Astrocyte (in vitro differentiated cells and primary cell): ENCODE data around the gene S100G. TPM values are rescaled to one million over a fixed set of nuclear protein-coding genes. Genes with fewer than 3 reads are reported as not detected.

Experiments used
- DNase-seq: peaks from one replicate; pipeline ENCODE4 v3.0.0-alpha.2; 2010; ENCODE audit warnings: low read depth
- FAIRE-seq: peaks from 2 replicates; lab custom pipeline; 2011; peaks lifted over from hg19 to GRCh38; lab: Jason Lieb, UNC
- H2AFZ ChIP-seq: 2 replicates; pipeline ENCODE4 v1.6.0; 2012; ENCODE audit warnings: low read depth, low read length, inconsistent platforms
- H3K27ac ChIP-seq: 2 replicates; pipeline ENCODE4 v1.5.1; 2011; ENCODE audit warnings: low read depth, low read length, inconsistent platforms
- H3K27me3 ChIP-seq: 2 replicates; pipeline ENCODE4 v1.6.0; 2011; ENCODE audit warnings: low read length, inconsistent platforms; ENCODE audit not compliant: insufficient read depth
- H3K36me3 ChIP-seq: 2 replicates; pipeline ENCODE4 v1.5.1; 2011; ENCODE audit warnings: low read length, inconsistent platforms; ENCODE audit not compliant: insufficient read depth
- H3K4me1 ChIP-seq: 2 replicates; pipeline ENCODE4 v1.5.1; 2011; ENCODE audit warnings: low read length, inconsistent platforms; ENCODE audit not compliant: insufficient read depth
- H3K4me2 ChIP-seq: 2 replicates; pipeline ENCODE4 v1.6.0; 2012; ENCODE audit warnings: low read length, inconsistent platforms
- H3K4me3 ChIP-seq: 2 replicates; pipeline ENCODE4 v1.5.1; 2011; ENCODE audit warnings: low read depth, mild to moderate bottlenecking, low read length, inconsistent platforms; ENCODE audit not compliant: insufficient read depth
- H3K79me2 ChIP-seq: 2 replicates; pipeline ENCODE4 v1.6.0; 2012; ENCODE audit warnings: mild to moderate bottlenecking, low read length, inconsistent platforms; ENCODE audit not compliant: insufficient read depth
- H3K9ac ChIP-seq: 2 replicates; pipeline ENCODE4 v1.6.0; 2012; ENCODE audit warnings: mild to moderate bottlenecking, low read length, inconsistent platforms
- H3K9me3 ChIP-seq: 2 replicates; pipeline ENCODE4 v1.5.1; 2012; ENCODE audit warnings: low read depth, mild to moderate bottlenecking, low read length, inconsistent platforms; ENCODE audit not compliant: insufficient read depth
- H4K20me1 ChIP-seq: 2 replicates; pipeline ENCODE4 v1.6.0; 2012; ENCODE audit warnings: low read length, inconsistent platforms; ENCODE audit not compliant: insufficient read depth
- H3K27ac Mint-ChIP-seq: one replicate; pipeline ENCODE4 v1.8.0; 2021; ENCODE audit warnings: mild to moderate bottlenecking, mixed read lengths; ENCODE audit not compliant: unreplicated experiment
- H3K27me3 Mint-ChIP-seq: one replicate; pipeline ENCODE4 v1.8.0; 2021; ENCODE audit warnings: low read depth, mixed read lengths; ENCODE audit not compliant: unreplicated experiment
- H3K36me3 Mint-ChIP-seq: one replicate; pipeline ENCODE4 v1.8.0; 2021; ENCODE audit warnings: low read depth, mixed read lengths; ENCODE audit not compliant: unreplicated experiment
- H3K4me1 Mint-ChIP-seq: one replicate; pipeline ENCODE4 v1.8.0; 2021; ENCODE audit warnings: low read depth, mixed read lengths; ENCODE audit not compliant: unreplicated experiment
- H3K4me3 Mint-ChIP-seq: one replicate; pipeline ENCODE4 v1.8.0; 2021; ENCODE audit warnings: mild to moderate bottlenecking, moderate library complexity, mixed read lengths; ENCODE audit not compliant: unreplicated experiment
- H3K9me3 Mint-ChIP-seq: one replicate; pipeline ENCODE4 v1.8.0; 2021; ENCODE audit warnings: mild to moderate bottlenecking, mixed read lengths; ENCODE audit not compliant: unreplicated experiment
- EZH2 ChIP-seq: IDR thresholded peaks from 2 replicates; pipeline ENCODE4 v1.6.1; 2012; ENCODE audit warnings: mild to moderate bottlenecking, low read length, inconsistent platforms; ENCODE audit not compliant: insufficient read depth
- total RNA-seq: library from RNA; stranded (reverse); gene quantifications from 2 replicates; pipeline ENCODE4 v1.2.1, GENCODE V29; 2021
- TF ChIP-seq, protein P1 (sequence below): IDR thresholded peaks from 2 replicates; pipeline ENCODE4 v1.5.1; 2011; ENCODE audit warnings: low read depth, mild to moderate bottlenecking, inconsistent platforms, low read length, moderate library complexity; ENCODE audit not compliant: insufficient read depth

The S100G gene
- total RNA-seq, 1 donor from 2014 or later = not detected

DNA sequence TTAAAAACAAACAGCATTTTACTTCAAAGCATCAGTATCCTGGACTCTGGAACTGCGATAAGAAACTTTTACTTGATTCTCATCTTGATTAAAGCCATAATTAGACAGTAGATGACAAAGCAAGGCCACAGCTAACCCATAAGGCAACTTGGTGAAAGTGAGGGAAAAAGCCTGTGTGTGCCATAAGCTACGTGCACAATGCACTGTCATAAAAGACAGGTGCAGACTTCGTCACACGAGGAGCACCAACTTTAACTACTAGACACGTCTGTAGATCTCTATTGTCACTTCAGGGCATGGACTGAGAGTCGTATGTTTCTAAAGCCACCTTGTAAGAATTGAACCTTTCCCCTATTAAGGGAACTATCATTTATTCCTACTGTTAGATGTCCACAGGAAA is 49.4 kb downstream of the S100G start:
- Histone ChIP-seq H4K20me1 (no peaks in the 10 kb centered on the region), H3K27me3 (no peaks in the 10 kb centered on the region), H2AFZ (no peak overlapping the region), H3K4me1 (no peaks in the 10 kb centered on the region), H3K36me3 (peaks cover 2% of the 10 kb centered on the region), H3K27ac (no peak overlapping the region), H3K4me3 (no peak overlapping the region), H3K9me3 (no peaks in the 10 kb centered on the region), H3K9ac (no peak overlapping the region), H3K4me2 (no peak overlapping the region), H3K79me2 (no peaks in the 10 kb centered on the region)
- Mint-ChIP-seq H3K27ac (no peak overlapping the region), H3K4me3 (no peak overlapping the region), H3K4me1 (no peaks in the 10 kb centered on the region), H3K9me3 (no peaks in the 10 kb centered on the region), H3K36me3 (peaks cover 4% of the 10 kb centered on the region), H3K27me3 (no peaks in the 10 kb centered on the region)
- TF ChIP-seq, protein P1, sequence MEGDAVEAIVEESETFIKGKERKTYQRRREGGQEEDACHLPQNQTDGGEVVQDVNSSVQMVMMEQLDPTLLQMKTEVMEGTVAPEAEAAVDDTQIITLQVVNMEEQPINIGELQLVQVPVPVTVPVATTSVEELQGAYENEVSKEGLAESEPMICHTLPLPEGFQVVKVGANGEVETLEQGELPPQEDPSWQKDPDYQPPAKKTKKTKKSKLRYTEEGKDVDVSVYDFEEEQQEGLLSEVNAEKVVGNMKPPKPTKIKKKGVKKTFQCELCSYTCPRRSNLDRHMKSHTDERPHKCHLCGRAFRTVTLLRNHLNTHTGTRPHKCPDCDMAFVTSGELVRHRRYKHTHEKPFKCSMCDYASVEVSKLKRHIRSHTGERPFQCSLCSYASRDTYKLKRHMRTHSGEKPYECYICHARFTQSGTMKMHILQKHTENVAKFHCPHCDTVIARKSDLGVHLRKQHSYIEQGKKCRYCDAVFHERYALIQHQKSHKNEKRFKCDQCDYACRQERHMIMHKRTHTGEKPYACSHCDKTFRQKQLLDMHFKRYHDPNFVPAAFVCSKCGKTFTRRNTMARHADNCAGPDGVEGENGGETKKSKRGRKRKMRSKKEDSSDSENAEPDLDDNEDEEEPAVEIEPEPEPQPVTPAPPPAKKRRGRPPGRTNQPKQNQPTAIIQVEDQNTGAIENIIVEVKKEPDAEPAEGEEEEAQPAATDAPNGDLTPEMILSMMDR = no peak
- TF ChIP-seq EZH2 = no peak
- no peak for DNase-seq
- no peak for FAIRE-seq

DNA sequence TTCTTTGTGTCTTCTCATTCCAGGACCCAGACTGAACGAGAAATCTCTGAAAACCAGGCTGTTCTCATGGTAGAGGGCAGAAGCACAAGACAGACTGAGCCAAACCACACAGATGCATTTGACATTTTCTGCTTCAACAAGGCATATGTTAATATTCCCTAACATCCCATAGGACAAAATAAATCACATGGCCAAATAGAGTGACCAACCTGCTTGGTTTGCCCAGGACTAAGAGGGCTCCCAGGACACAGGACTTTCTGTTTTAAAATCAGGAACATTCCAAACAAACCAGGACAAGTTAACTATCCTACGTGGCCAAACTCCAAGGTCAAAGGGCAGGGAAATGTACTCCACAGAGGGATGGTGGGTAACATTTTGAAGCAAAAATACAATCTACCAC is 50.8 kb downstream of the S100G start:
- H3K27ac ChIP-seq = no peak overlapping the region
- H3K9me3 ChIP-seq = no peaks in the 10 kb centered on the region
- peaks cover 4% of the 10 kb centered on the region for H3K36me3 Mint-ChIP-seq
- H3K36me3 ChIP-seq = peaks cover 2% of the 10 kb centered on the region
- no peaks in the 10 kb centered on the region for H4K20me1 ChIP-seq
- no peak overlapping the region for H3K4me2 ChIP-seq
- H3K9ac ChIP-seq = no peak overlapping the region
- H3K4me1 Mint-ChIP-seq = no peaks in the 10 kb centered on the region
- H3K27ac Mint-ChIP-seq = no peak overlapping the region
- H3K79me2 ChIP-seq = no peaks in the 10 kb centered on the region
- no peaks in the 10 kb centered on the region for H3K4me1 ChIP-seq
- H3K4me3 ChIP-seq = no peak overlapping the region
- FAIRE-seq (no peak), DNase-seq (no peak)
- H2AFZ ChIP-seq = no peak overlapping the region
- H3K27me3 ChIP-seq = no peaks in the 10 kb centered on the region
- H3K4me3 Mint-ChIP-seq = no peak overlapping the region
- no peaks in the 10 kb centered on the region for H3K9me3 Mint-ChIP-seq
- no peaks in the 10 kb centered on the region for H3K27me3 Mint-ChIP-seq
- no peak for TF ChIP-seq EZH2
- TF ChIP-seq, protein P1 = no peak

DNA sequence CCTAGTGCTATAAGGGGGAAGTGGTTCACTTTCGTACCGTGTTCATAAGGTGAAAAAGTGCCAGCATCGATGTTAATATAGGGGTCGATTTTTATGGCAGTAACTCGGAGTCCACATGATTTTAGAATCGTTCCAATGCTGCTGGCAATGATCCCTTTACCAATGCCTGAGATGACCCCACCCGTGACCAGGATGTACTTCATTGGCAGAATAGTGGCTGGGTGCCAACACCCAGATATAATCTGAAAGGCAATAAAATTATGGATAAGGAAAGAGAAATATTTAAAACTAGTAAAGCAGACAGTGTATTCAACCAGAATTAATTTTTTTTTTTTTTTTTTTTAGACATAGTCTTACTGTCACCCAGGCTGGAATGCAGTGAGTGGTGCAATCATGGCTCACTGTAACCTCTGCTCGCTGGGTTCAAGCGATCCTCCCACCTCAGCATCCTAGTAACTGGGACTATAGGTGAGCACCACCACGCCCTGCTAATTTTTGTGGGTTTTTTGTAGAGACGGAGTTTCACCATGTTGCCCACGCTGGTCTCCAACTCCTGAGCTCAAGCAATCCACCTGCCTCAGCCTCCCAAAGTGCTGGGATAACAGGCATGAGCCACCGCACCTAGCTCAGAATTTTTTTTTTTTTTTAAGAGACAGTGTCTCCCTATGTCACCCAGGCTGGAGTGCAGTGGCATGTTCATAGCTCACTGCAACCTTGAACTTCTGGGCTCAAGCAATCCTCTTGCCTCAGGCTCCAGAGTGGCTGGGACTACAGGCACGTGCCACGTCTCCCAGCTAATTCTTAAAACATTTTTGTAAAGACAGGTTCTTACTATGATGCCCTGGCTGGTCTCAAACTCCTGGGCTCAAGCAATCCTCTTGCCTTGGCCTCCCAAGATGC is 53.0 kb downstream of the S100G start:
- H3K27ac Mint-ChIP-seq = no peak overlapping the region

More for the DNA sequence above, 53.0 kb downstream of the S100G start:
- Histone ChIP-seq H3K9me3 (no peaks in the 10 kb centered on the region), H3K36me3 (peaks cover 2% of the 10 kb centered on the region), H3K9ac (no peak overlapping the region), H3K27ac (no peak overlapping the region), H4K20me1 (no peaks in the 10 kb centered on the region), H3K27me3 (no peaks in the 10 kb centered on the region), H3K4me3 (no peak overlapping the region), H2AFZ (no peak overlapping the region), H3K4me1 (no peaks in the 10 kb centered on the region), H3K79me2 (no peaks in the 10 kb centered on the region), H3K4me2 (no peak overlapping the region)
- Mint-ChIP-seq H3K36me3 (peaks cover 4% of the 10 kb centered on the region), H3K9me3 (no peaks in the 10 kb centered on the region), H3K27me3 (no peaks in the 10 kb centered on the region), H3K4me1 (no peaks in the 10 kb centered on the region), H3K4me3 (no peak overlapping the region)
- DNase-seq (no peak), FAIRE-seq (no peak)
- TF ChIP-seq, protein P1 = no peak
- no peak for TF ChIP-seq EZH2
